GM10248 (cell line): ENCODE data around the gene GOLGA7B.

Experiments
- CTCF ChIA-PET: fragments of 300-600 bp; sonication (Branson Sonifier 250); formaldehyde crosslinking; extraction: SDS; loops from one replicate; lab custom pipeline; 2021; ENCODE audit warnings: antibody characterized with exemption; lab: Yijun Ruan, JAX
- POLR2A ChIA-PET: fragments of 350-650 bp; sonication (Branson Sonifier 250); formaldehyde crosslinking; extraction: SDS; loops from one replicate; lab custom pipeline; 2020; ENCODE audit warnings: antibody characterized with exemption; lab: Yijun Ruan, JAX
- DNase-seq: peaks from one replicate; pipeline ENCODE4 v3.0.0; 2012; ENCODE audit errors: extremely low spot score
- CTCF ChIP-seq: IDR thresholded peaks from 2 replicates; pipeline ENCODE4 v1.5.1; 2012; ENCODE audit warnings: mild to moderate bottlenecking, low read depth; ENCODE audit errors: extremely low read depth, missing control alignments, control extremely low read depth

The GOLGA7B gene

GRCh38 chr10:97811958-97812357, 37.7 kb upstream of the GOLGA7B start:
- CTCF ChIA-PET = interaction anchor here (1.4 kb wide), 1 partner anchor 20 kb away, joined by 7 read pairs; no protein-coding TSS in a partner anchor
- POLR2A ChIA-PET = no interaction called here
- no peak for TF ChIP-seq CTCF
- DNase-seq = no peak

GRCh38 chr10:97812696-97813095, 36.9 kb upstream of the GOLGA7B start:
- no peak for DNase-seq
- CTCF ChIA-PET = no interaction called here
- TF ChIP-seq CTCF = no peak
- POLR2A ChIA-PET = no interaction called here

- POLR2A ChIA-PET = no interaction called here
- CTCF ChIA-PET = no interaction called here
- DNase-seq = no peak
- no peak for TF ChIP-seq CTCF
These were observed 36.3 kb upstream of the GOLGA7B start for GRCh38 chr10:97813311-97813710.

GRCh38 chr10:97814996-97815395, 34.6 kb upstream of the GOLGA7B start:
- CTCF ChIA-PET = no interaction called here
- TF ChIP-seq CTCF = no peak
- no peak for DNase-seq
- POLR2A ChIA-PET = no interaction called here

DNA sequence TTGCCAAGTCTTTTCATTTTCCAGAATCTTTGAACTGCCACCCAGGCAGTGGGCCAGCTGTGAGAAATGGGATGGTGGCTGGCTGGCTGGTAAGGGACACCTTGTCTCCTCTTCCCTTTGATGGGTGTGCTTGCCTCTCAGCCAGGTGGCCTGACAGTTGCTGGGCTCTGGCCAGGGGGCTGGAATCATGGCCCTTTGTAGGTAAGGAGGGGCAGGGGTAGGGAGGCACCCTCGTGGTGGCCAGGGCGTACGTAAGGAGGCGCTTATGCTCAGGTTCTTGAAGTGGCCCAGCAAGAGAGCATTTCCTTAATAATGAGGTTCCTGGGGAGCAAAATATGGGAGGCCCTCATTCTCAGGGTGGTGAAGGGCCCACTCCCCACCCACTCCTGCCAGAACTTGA, 33.0 kb upstream of the GOLGA7B start:
- TF ChIP-seq CTCF = no peak
- no peak for DNase-seq
- POLR2A ChIA-PET = no interaction called here
- CTCF ChIA-PET = no interaction called here

DNA sequence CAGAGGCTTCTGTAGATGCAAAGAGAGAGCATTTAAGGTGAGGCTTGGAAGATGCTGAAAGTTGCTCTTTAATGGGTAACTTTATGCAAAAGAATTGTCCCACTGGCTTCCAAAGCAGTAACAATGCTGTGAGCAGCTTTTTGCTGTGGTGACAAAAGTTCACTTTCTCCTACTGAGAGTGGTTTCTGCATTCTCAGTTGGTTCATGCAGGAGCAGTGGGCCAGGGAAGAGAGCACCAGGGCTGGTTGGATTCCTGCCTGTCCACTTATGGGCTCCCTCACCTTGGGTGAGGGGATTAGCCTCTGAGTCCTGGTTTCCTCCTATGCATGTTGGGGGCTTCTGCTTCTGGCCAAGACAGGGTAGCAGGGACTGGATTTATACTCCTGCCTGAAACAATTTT, 31.1 kb upstream of the GOLGA7B start:
- no peak for DNase-seq
- POLR2A ChIA-PET = no interaction called here
- CTCF ChIA-PET = no interaction called here
- no peak for TF ChIP-seq CTCF
